Keratinocyte (primary cell): ENCODE measurements around the gene HOXB5.

ENCODE experiments used
- EZH2 ChIP-seq: IDR thresholded peaks from one replicate; pipeline ENCODE4 v1.6.1; 2012; ENCODE audit warnings: inconsistent platforms, mild to moderate bottlenecking, low read length, moderate library complexity
- TF ChIP-seq, protein P1 (sequence below), 3 experiments: IDR thresholded peaks in 1 of 3; conservative IDR thresholded peaks in 1 of 3; optimal IDR thresholded peaks in 1 of 3; 2 replicates in 2 of 3; 3 replicates in 1 of 3; pipeline versions ENCODE3 to v1.5.1; 2011; ENCODE audit warnings: low read length in 3 of 3, mild to moderate bottlenecking in 3 of 3, moderate library complexity in 2 of 3, control low read depth in 1 of 3, inconsistent platforms in 1 of 3; ENCODE audit not compliant: insufficient read depth in 2 of 3; ENCODE audit errors: extremely low read depth in 1 of 3

DNA sequence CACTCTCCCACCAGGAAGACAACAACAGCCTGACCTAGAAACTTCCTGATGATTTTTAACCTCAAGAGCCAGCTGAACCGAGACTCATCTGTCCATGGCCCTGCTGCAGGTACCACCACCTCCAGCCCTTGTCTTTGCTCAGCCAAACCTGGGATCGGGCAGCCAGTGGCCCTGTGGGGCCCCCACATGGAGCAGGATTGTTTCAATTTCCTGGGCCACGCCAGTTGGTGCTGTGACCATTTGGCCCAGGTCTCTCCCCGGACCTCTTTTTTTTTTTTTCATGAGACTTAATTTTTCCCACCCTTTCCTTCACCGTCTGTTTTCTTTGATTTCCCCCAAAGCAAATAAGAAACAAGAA lies 40.4 kb downstream of the HOXB5 start:
- TF ChIP-seq, protein P1, sequence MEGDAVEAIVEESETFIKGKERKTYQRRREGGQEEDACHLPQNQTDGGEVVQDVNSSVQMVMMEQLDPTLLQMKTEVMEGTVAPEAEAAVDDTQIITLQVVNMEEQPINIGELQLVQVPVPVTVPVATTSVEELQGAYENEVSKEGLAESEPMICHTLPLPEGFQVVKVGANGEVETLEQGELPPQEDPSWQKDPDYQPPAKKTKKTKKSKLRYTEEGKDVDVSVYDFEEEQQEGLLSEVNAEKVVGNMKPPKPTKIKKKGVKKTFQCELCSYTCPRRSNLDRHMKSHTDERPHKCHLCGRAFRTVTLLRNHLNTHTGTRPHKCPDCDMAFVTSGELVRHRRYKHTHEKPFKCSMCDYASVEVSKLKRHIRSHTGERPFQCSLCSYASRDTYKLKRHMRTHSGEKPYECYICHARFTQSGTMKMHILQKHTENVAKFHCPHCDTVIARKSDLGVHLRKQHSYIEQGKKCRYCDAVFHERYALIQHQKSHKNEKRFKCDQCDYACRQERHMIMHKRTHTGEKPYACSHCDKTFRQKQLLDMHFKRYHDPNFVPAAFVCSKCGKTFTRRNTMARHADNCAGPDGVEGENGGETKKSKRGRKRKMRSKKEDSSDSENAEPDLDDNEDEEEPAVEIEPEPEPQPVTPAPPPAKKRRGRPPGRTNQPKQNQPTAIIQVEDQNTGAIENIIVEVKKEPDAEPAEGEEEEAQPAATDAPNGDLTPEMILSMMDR (optimal IDR thresholded peaks at IDR 0.05 in 1 of 3, IDR thresholded peaks at IDR 0.05 in 1 of 3, conservative IDR thresholded peaks at IDR 0.05 in 1 of 3; ENCODE audit: extremely low read depth in 1 of 3, insufficient read depth in 2 of 3, low read length in 3 of 3) = no peak
- no peak for TF ChIP-seq EZH2
